ENCODE results near the gene LILRA1.
"Not testable (repeated sequence)": the region's sequence is repeated elsewhere in the genome, so short reads cannot be mapped to it uniquely, and the experiment has no call there.

Gene LILRA1

GRCh38 chr19:54593445-54593844, at the start of gene LILRA1:
LILRA1 (plus strand) TSS chr19:54593632; CDS start chr19:54594245, 613 bp downstream.
- not testable (repeated sequence) for DNase-seq (ENCODE audit: low read depth)

GRCh38 chr19:54548806-54549205, 44.6 kb upstream of the LILRA1 start:
- no peak for DNase-seq (ENCODE audit: low read depth)

- no peak for DNase-seq (ENCODE audit: low read depth)
Observed at GRCh38 chr19:54549224-54549623, 44.2 kb upstream of the LILRA1 start.

GRCh38 chr19:54551293-54551692, 42.1 kb upstream of the LILRA1 start:
- no peak for DNase-seq (ENCODE audit: low read depth)

- DNase-seq (ENCODE audit: low read depth) = no peak
Observed at GRCh38 chr19:54551950-54552912, 41.2 kb upstream of the LILRA1 start.

GRCh38 chr19:54552913-54553310, 40.5 kb upstream of the LILRA1 start:
- DNase-seq (ENCODE audit: low read depth) = no peak

- no peak for DNase-seq (ENCODE audit: low read depth)
Observed at GRCh38 chr19:54554006-54554405, 39.4 kb upstream of the LILRA1 start.

- DNase-seq (ENCODE audit: low read depth) = no peak
Observed at GRCh38 chr19:54554896-54555295, 38.5 kb upstream of the LILRA1 start.

- no peak for DNase-seq (ENCODE audit: low read depth)
Observed at GRCh38 chr19:54556194-54556593, 37.2 kb upstream of the LILRA1 start.

GRCh38 chr19:54558339-54558738, 35.1 kb upstream of the LILRA1 start:
- DNase-seq (ENCODE audit: low read depth) = no peak

GRCh38 chr19:54560881-54561385, 32.5 kb upstream of the LILRA1 start:
- no peak for DNase-seq (ENCODE audit: low read depth)

GRCh38 chr19:54561840-54562239, 31.6 kb upstream of the LILRA1 start:
- DNase-seq (ENCODE audit: low read depth) = no peak

- not testable (repeated sequence) for DNase-seq (ENCODE audit: low read depth)
Observed at GRCh38 chr19:54563206-54563605, 30.2 kb upstream of the LILRA1 start.

- DNase-seq (ENCODE audit: low read depth) = no peak
Observed at GRCh38 chr19:54570316-54570715, 23.1 kb upstream of the LILRA1 start.

GRCh38 chr19:54571715-54572615, 21.5 kb upstream of the LILRA1 start:
- DNase-seq (ENCODE audit: low read depth) = not testable (repeated sequence)

GRCh38 chr19:54572696-54573311, 20.6 kb upstream of the LILRA1 start:
- DNase-seq (ENCODE audit: low read depth) = no peak

- no peak for DNase-seq (ENCODE audit: low read depth)
Observed at GRCh38 chr19:54573330-54573872, 20.0 kb upstream of the LILRA1 start, which contains the start of gene LILRA2. LILRA2 (plus strand) TSS chr19:54573790; CDS start chr19:54573879, 89 bp downstream.

- DNase-seq (ENCODE audit: low read depth) = no peak
Observed at GRCh38 chr19:54574051-54574450, 19.4 kb upstream of the LILRA1 start.

GRCh38 chr19:54574527-54575056, 18.8 kb upstream of the LILRA1 start:
- DNase-seq (ENCODE audit: low read depth) = no peak

- DNase-seq (ENCODE audit: low read depth) = not testable (repeated sequence)
Observed at GRCh38 chr19:54575205-54575604, 18.2 kb upstream of the LILRA1 start.

GRCh38 chr19:54576411-54576976, 16.9 kb upstream of the LILRA1 start:
- DNase-seq (ENCODE audit: low read depth) = no peak
